LNCAP (cell line): Measurements from ENCODE around the gene FANCF.

Source experiments
- CTCF ChIP-seq: fragments of 450-650 bp; IDR thresholded peaks from 2 replicates; pipeline ENCODE4 v1.5.1; 2017; ENCODE audit warnings: mild to moderate bottlenecking

The FANCF gene

GRCh38 chr11:22666688-22667439 is 41.2 kb upstream of the FANCF start:
- TF ChIP-seq CTCF, result no peak

GRCh38 chr11:22666325-22666687 is 40.7 kb upstream of the FANCF start, which contains the start of gene GAS2:
GAS2 (plus strand) TSS chr11:22666611; CDS start chr11:22674870, 8,259 bp downstream.
- no peak for TF ChIP-seq CTCF

- TF ChIP-seq CTCF, result no peak
These were observed 34.2 kb upstream of the FANCF start for GRCh38 chr11:22659783-22660182.

- no peak for TF ChIP-seq CTCF
These were observed 31.6 kb upstream of the FANCF start for GRCh38 chr11:22657101-22657694.

- TF ChIP-seq CTCF, result no peak
These were observed 30.5 kb upstream of the FANCF start for GRCh38 chr11:22656130-22656529.

GRCh38 chr11:22641559-22641958 is 15.9 kb upstream of the FANCF start:
- TF ChIP-seq CTCF, result no peak

- TF ChIP-seq CTCF, result no peak
These were observed 15.2 kb upstream of the FANCF start for GRCh38 chr11:22640862-22641261.
